ENCODE measurements around the gene ZC3H4.

GRCh38 chr19:47027586-47028088 lies 85.9 kb downstream of the ZC3H4 start:
- TF ChIP-seq, protein P1, sequence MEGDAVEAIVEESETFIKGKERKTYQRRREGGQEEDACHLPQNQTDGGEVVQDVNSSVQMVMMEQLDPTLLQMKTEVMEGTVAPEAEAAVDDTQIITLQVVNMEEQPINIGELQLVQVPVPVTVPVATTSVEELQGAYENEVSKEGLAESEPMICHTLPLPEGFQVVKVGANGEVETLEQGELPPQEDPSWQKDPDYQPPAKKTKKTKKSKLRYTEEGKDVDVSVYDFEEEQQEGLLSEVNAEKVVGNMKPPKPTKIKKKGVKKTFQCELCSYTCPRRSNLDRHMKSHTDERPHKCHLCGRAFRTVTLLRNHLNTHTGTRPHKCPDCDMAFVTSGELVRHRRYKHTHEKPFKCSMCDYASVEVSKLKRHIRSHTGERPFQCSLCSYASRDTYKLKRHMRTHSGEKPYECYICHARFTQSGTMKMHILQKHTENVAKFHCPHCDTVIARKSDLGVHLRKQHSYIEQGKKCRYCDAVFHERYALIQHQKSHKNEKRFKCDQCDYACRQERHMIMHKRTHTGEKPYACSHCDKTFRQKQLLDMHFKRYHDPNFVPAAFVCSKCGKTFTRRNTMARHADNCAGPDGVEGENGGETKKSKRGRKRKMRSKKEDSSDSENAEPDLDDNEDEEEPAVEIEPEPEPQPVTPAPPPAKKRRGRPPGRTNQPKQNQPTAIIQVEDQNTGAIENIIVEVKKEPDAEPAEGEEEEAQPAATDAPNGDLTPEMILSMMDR (conservative IDR thresholded peaks at IDR 0.05; ENCODE audit: low read depth, low read length) = no peak
- no peak for TF ChIP-seq EZH2 (IDR thresholded peaks at IDR 0.05; ENCODE audit: borderline replicate concordance, low read depth, low read length, poor library complexity, severe bottlenecking)

All from A673 (cell line).